Stimulated activated naive B cell treated with anti-CD40 and anti-IgM and Interleukin-4, amounts not matched to agents 10 μg/mL and 1 μg/mL and 100 μg/mL, for 72 hours (primary cell): ENCODE data around the gene TVP23A.
A peak's percentile ranks its signal among the peaks of the same experiment; 100 is the strongest.
"Not testable (repeated sequence)": the region's sequence is repeated elsewhere in the genome, so short reads cannot be mapped to it uniquely, and the experiment has no call there.

Source experiments
- ATAC-seq, 2 donors: fragments of 150-1000 bp; cut with Tn5 transposase; replicated peaks; 2 replicates each; pipeline ENCODE4 v1.10.0; 2021; ENCODE audit warnings: moderate library complexity in 1 of 2
- DNase-seq: peaks from one replicate; pipeline ENCODE4 v3.0.0; 2021
- H3K27ac Mint-ChIP-seq: one replicate; pipeline ENCODE4 v1.8.0; 2022; ENCODE audit warnings: mild to moderate bottlenecking, mixed read lengths
- H3K27me3 Mint-ChIP-seq, 2 donors: one replicate each; pipeline ENCODE4 v1.8.0; 2022; ENCODE audit warnings: mixed read lengths in 2 of 2
- H3K36me3 Mint-ChIP-seq, 2 donors: one replicate each; pipeline ENCODE4 v1.8.0; 2022; ENCODE audit warnings: mixed read lengths in 2 of 2, mild to moderate bottlenecking in 1 of 2
- H3K4me1 Mint-ChIP-seq, 2 donors: one replicate each; pipeline ENCODE4 v1.8.0; 2022; ENCODE audit warnings: mixed read lengths in 2 of 2, mild to moderate bottlenecking in 1 of 2
- H3K4me3 Mint-ChIP-seq, 2 donors: one replicate each; pipeline ENCODE4 v1.8.0; 2022; ENCODE audit warnings: mild to moderate bottlenecking in 2 of 2, mixed read lengths in 2 of 2, moderate library complexity in 1 of 2
- H3K9me3 Mint-ChIP-seq, 2 donors: one replicate each; pipeline ENCODE4 v1.8.0; 2022; ENCODE audit warnings: mixed read lengths in 2 of 2, mild to moderate bottlenecking in 1 of 2

The TVP23A gene

GRCh38 chr16:10743610-10744369, 74.8 kb downstream of the TVP23A start, which contains the start of gene NUBP1:
NUBP1 (plus strand) TSS chr16:10743842; CDS start chr16:10743864, 22 bp downstream.
- Mint-ChIP-seq H3K27me3 (no peaks in the 10 kb centered on the region), H3K9me3 (peaks cover 0 to 1% of the 10 kb centered on the region in 2 donors), H3K4me1 (peaks cover 50 to 85% of the 10 kb centered on the region in 2 donors), H3K36me3 (peaks cover 35 to 48% of the 10 kb centered on the region in 2 donors), H3K4me3 (peak within 1 kb of the TSS; percentile 91 to 92), H3K27ac (peak within 1 kb of the TSS; percentile 99)
- DNase-seq: peak; percentile 95
- peak; percentile 90 to 94 for ATAC-seq

- no peak for DNase-seq
- Mint-ChIP-seq H3K27me3 (no peaks in the 10 kb centered on the region), H3K27ac (peak overlapping the region; percentile 99), H3K36me3 (peaks cover 31 to 43% of the 10 kb centered on the region in 2 donors), H3K4me1 (peaks cover 52 to 85% of the 10 kb centered on the region in 2 donors), H3K9me3 (peaks cover 0 to 1% of the 10 kb centered on the region in 2 donors), H3K4me3 (peak overlapping the region; percentile 91 to 92)
- no peak for ATAC-seq
Measured at GRCh38 chr16:10743227-10743609, 75.4 kb downstream of the TVP23A start.

DNA sequence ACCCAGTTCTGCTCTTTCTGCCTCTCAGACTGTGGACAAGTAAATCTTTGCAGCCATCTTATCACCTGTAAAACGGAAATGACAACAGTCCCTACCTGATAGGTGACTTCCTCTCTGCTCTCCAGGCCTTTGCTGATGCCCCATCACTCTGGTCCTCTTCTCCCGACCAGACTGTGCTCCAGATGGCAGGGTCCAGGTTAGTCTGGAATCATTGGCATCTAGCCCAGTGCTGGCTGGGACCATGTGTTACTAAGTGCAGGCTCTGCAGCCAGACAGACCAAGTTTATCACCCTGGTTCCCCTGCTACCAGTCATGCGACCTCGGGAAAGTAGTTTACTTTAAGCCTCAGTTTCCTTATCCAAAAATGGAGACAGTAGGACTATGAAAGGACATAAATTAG, 76.8 kb downstream of the TVP23A start:
- no peak for DNase-seq
- Mint-ChIP-seq H3K36me3 (peaks cover 21 to 38% of the 10 kb centered on the region in 2 donors), H3K27ac (peak overlapping the region; percentile 73), H3K27me3 (no peaks in the 10 kb centered on the region), H3K4me3 (no peak overlapping the region), H3K4me1 (peaks cover 54 to 87% of the 10 kb centered on the region in 2 donors), H3K9me3 (peaks cover 0 to 1% of the 10 kb centered on the region in 2 donors)
- ATAC-seq: no peak

- H3K9me3 Mint-ChIP-seq, ATAC-seq, DNase-seq, H3K4me3 Mint-ChIP-seq, H3K27me3 Mint-ChIP-seq: not testable (repeated sequence)
- Mint-ChIP-seq H3K36me3 (peaks cover 20 to 32% of the 10 kb centered on the region in 2 donors), H3K4me1 (peaks cover 53 to 82% of the 10 kb centered on the region in 2 donors), H3K27ac (peak overlapping the region; percentile 83)
Measured at GRCh38 chr16:10741249-10741648, 77.3 kb downstream of the TVP23A start.

- Mint-ChIP-seq H3K27me3 (no peaks in the 10 kb centered on the region), H3K4me1 (peaks cover 50 to 78% of the 10 kb centered on the region in 2 donors), H3K36me3 (peaks cover 19 to 28% of the 10 kb centered on the region in 2 donors), H3K4me3 (no peak overlapping the region), H3K27ac (peak overlapping the region; percentile 83), H3K9me3 (peaks cover 0 to 1% of the 10 kb centered on the region in 2 donors)
- ATAC-seq (no peak), DNase-seq (no peak)
Measured at GRCh38 chr16:10740845-10741208, 77.8 kb downstream of the TVP23A start.

DNA sequence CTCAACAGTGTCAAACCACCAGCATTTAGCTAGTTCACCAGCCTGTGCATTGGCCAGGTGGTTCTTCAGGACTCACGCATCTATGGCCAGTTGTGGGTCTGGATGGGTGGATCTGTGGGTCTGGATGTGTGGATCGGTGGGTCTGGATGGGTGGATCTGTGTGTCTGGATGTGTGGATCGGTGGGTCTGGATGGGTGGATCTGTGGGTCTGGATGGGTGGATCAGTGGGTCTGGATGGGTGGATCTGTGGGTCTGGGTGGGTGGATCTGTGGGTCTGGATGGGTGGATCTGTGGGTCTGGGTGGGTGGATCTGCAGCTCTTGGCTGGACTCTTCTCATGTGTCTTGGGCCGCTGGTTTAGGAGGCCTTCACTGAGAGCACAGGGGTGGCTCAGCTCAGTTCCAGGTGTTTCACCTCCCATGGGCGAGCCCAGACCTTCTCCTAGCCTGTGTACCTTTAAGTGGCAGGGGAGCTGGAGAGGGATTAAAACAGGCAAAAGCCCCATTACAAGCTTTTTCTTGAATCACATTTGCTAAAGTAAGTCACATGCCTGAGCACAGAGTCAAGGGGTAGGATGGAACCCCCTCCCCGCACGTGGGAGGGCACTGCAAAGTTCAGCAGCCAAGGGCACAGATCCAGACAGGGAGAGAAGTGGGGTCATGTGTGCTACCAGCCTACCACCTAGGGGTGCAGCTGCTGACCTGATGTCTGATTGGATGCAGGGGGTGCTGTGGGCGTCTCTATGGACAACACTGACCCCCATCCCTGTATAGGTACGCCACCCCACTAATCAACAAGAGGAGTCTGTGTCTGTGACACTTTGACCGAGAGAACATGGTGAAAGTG, 78.4 kb downstream of the TVP23A start:
- peaks cover 13 to 22% of the 10 kb centered on the region in 2 donors for H3K36me3 Mint-ChIP-seq
- H3K4me3 Mint-ChIP-seq: peak overlapping the region in 1 of 2 donors; percentile 23
- H3K27me3 Mint-ChIP-seq: no peaks in the 10 kb centered on the region
- no peak for DNase-seq
- H3K4me1 Mint-ChIP-seq: peaks cover 45 to 72% of the 10 kb centered on the region in 2 donors
- H3K27ac Mint-ChIP-seq: peak overlapping the region; percentile 83
- ATAC-seq: no peak
- H3K9me3 Mint-ChIP-seq: peaks cover 0 to 1% of the 10 kb centered on the region in 2 donors

DNA sequence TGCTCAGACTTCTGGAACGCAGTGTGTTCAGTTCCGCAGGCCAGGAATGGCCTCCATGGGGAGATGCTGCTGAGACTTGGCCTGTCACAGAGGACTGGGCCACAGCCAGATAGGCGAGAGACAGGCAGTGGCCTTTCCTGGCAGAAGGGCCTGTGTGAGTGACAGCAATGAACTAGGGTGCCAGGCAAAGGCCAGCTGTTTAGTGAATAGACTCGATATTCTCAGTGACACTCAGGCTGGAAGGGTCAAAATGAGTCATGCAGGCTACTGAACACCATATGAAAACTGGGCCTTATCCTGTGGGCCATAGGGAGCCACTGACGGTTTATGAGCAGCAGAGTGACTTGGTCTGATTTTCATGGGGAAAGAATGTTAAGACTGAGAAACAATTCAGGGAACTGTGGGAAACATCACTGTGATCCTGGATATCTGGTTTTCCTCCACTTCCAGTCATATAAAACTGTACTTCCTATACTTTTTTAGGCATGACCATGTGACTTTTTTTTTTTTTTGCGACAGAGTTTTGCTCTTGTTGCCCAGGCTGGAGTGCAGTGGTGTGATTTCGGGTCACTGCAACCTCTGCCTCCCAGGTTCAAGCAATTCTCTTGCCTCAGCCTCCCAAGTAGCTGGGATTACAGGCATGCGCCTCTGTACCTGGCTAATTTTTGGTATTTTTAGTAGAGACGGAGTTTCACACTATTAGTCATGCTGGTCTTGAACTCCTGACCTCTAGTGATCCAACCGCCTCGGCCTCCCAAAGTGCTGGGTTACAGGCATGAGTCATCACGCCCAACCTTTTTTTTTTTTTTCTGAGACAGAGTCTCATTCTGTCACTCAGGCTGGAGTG, 80.1 kb downstream of the TVP23A start:
- Mint-ChIP-seq H3K4me1 (peaks cover 39 to 56% of the 10 kb centered on the region in 2 donors), H3K27me3 (no peaks in the 10 kb centered on the region), H3K36me3 (peaks cover 8 to 13% of the 10 kb centered on the region in 2 donors), H3K9me3 (peaks cover under 1 to 1% of the 10 kb centered on the region in 2 donors), H3K4me3 (peak overlapping the region; percentile 41 to 50), H3K27ac (peak overlapping the region; percentile 94)
- ATAC-seq: peak; percentile 85 to 87
- peak; percentile 64 for DNase-seq

DNA sequence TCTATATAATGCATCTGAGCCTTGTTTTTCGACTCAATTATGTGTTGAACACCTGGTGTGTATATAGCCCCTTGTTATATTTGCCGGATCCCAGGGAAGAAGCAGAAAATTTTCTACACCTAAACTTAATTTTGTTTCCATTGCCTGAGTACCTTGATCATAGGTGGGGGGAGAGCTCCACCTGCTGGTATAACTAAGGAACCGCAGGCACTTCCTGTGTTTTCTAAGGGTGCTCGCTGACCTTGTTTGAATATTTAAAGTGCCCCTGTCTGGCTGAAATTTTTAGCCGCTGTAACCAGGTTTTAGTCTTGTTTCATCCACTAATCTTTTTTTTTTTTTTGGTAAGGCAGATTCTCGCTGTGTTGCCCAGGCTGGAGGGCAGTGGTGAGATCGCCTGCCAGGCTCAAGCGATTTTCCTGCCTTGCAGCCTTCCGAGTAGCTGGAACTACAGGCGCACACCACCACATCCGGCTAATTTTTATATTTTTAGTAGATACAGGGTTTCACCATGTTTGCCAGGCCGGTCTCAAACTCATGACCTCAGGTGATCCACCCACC, 81.4 kb downstream of the TVP23A start:
- H3K27ac Mint-ChIP-seq: peak overlapping the region; percentile 94
- H3K27me3 Mint-ChIP-seq: no peaks in the 10 kb centered on the region
- peak overlapping the region; percentile 63 to 72 for H3K4me3 Mint-ChIP-seq
- H3K9me3 Mint-ChIP-seq: peaks cover 4 to 5% of the 10 kb centered on the region in 2 donors
- H3K4me1 Mint-ChIP-seq: peaks cover 35 to 48% of the 10 kb centered on the region in 2 donors
- peaks cover 12 to 16% of the 10 kb centered on the region in 2 donors for H3K36me3 Mint-ChIP-seq
- ATAC-seq: peak; percentile 45 to 58
- peak; percentile 65 for DNase-seq

DNA sequence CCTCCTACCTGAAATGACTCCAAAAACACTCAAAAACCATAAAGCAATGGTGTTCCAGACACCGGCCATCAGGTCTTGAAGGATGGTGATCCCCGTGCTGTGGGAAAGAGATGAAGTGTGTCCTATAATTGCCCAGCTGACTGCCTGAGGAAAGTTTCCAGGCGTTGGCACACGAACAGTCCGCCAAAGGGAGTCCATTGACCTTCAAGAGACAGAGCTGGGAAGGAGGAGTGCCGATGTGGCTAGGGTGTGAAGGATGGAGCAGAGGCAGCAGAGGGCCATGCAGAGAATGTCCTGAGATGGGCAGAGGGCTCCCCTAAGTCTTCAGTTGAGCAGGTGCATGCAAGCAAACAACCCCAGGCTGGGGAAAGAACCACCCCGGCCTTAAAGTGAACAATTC, 86.8 kb downstream of the TVP23A start:
- no peak for ATAC-seq
- H3K27me3 Mint-ChIP-seq: no peaks in the 10 kb centered on the region

GRCh38 chr16:10729104-10730048, 89.2 kb downstream of the TVP23A start:
- H3K36me3 Mint-ChIP-seq: peaks cover 4% of the 10 kb centered on the region in 2 donors
- H3K4me3 Mint-ChIP-seq: no peak overlapping the region
- H3K27ac Mint-ChIP-seq: no peak overlapping the region
- no peaks in the 10 kb centered on the region for H3K4me1 Mint-ChIP-seq
- H3K9me3 Mint-ChIP-seq: peaks cover 3 to 4% of the 10 kb centered on the region in 2 donors
- H3K27me3 Mint-ChIP-seq: no peaks in the 10 kb centered on the region
- no peak for ATAC-seq
- DNase-seq: no peak

More for the DNA sequence above, 86.8 kb downstream of the TVP23A start:
- no peak for DNase-seq
- H3K4me3 Mint-ChIP-seq: no peak overlapping the region
- H3K4me1 Mint-ChIP-seq: no peaks in the 10 kb centered on the region
- H3K27ac Mint-ChIP-seq: no peak overlapping the region
- peaks cover 3 to 4% of the 10 kb centered on the region in 2 donors for H3K9me3 Mint-ChIP-seq
- H3K36me3 Mint-ChIP-seq: peaks cover 4% of the 10 kb centered on the region in 2 donors

DNA sequence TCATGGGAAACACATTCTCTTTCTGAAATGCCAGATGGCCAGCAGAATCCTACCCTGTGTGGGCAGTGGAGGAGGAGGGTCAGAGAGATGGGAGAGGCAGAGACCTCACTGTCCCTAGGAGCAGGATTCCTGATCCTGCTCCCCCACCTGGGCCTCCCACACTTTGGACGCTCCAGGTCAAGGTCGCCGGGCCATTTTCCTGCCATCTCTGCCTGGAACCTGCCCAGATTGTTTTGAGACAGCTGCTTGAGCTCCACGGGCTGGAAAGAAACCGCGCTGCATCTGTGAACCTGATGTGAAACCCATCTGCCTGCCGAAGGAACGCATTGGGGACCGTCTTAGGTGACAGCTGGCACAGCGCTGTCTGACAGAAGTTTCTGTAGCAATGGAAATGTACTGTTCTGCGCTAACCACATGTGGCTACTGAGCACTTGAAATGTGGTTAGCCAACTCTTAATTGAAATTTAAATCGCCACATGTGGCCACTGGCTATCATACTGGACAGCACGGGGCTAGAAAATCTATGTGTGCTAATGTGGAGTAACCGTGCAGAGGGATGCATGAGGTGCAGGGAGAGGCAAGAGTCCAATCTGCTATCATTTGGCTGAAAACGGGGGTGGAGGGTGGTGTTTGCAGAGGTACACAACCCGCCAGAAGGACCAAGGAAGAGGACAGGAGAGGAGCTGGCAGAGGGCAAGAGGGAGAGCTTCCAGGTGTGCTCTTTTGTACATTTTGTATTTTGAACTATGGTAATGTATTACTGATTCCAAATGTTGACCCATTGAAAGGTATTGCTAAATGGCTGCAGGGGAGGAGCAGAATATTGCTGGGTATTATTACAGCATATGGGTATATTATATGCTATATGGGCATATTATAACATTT, 90.3 kb downstream of the TVP23A start:
- no peak overlapping the region for H3K27ac Mint-ChIP-seq
- no peaks in the 10 kb centered on the region for H3K4me1 Mint-ChIP-seq
- DNase-seq (no peak), ATAC-seq (no peak)
- H3K36me3 Mint-ChIP-seq: peaks cover 1 to 2% of the 10 kb centered on the region in 2 donors
- H3K4me3 Mint-ChIP-seq: no peak overlapping the region
- peaks cover 2% of the 10 kb centered on the region in 2 donors for H3K9me3 Mint-ChIP-seq
- H3K27me3 Mint-ChIP-seq: no peaks in the 10 kb centered on the region
